GM21723 (cell line): Measurements from ENCODE around the gene LRP4.
"Not testable (repeated sequence)": the region's sequence is repeated elsewhere in the genome, so short reads cannot be mapped to it uniquely, and the experiment has no call there.

Experiments used
- ATAC-seq: cut with Tn5 transposase; IDR thresholded peaks from one replicate; pipeline ENCODE4 v1.9.1; 2021; ENCODE audit warnings: mild to moderate bottlenecking, moderate library complexity; ENCODE audit not compliant: unreplicated experiment

LRP4 gene

GRCh38 chr11:46928701-46929100 is 10.4 kb upstream of the LRP4 start:
- not testable (repeated sequence) for ATAC-seq

- ATAC-seq = not testable (repeated sequence)
These were observed 9.6 kb upstream of the LRP4 start for GRCh38 chr11:46927928-46928327.

GRCh38 chr11:46920755-46921154 is 2.4 kb upstream of the LRP4 start:
- ATAC-seq = no peak

- no peak for ATAC-seq
These were observed 601 bp upstream of the LRP4 start for GRCh38 chr11:46918788-46919513.

- ATAC-seq = no peak
These were observed 628 bp downstream of the LRP4 start for GRCh38 chr11:46917762-46918082.

GRCh38 chr11:46917109-46917761 is 1.1 kb downstream of the LRP4 start:
- ATAC-seq = no peak

- no peak for ATAC-seq
These were observed 1.9 kb downstream of the LRP4 start for GRCh38 chr11:46916286-46917108.

- ATAC-seq = no peak
These were observed 3.4 kb downstream of the LRP4 start for GRCh38 chr11:46914910-46915309.

GRCh38 chr11:46914363-46914762 is 4.0 kb downstream of the LRP4 start:
- no peak for ATAC-seq

GRCh38 chr11:46913484-46913883 is 4.9 kb downstream of the LRP4 start:
- no peak for ATAC-seq

- ATAC-seq = no peak
These were observed 5.7 kb downstream of the LRP4 start for GRCh38 chr11:46912526-46913150.

- ATAC-seq = no peak
These were observed 10.7 kb downstream of the LRP4 start for GRCh38 chr11:46907606-46908005.

GRCh38 chr11:46906609-46907041 is 11.7 kb downstream of the LRP4 start:
- no peak for ATAC-seq

GRCh38 chr11:46905806-46906205 is 12.5 kb downstream of the LRP4 start:
- no peak for ATAC-seq

- ATAC-seq = no peak
These were observed 14.5 kb downstream of the LRP4 start for GRCh38 chr11:46903846-46904245.

GRCh38 chr11:46902694-46903093 is 15.7 kb downstream of the LRP4 start:
- ATAC-seq = no peak

- ATAC-seq = no peak
These were observed 17.2 kb downstream of the LRP4 start for GRCh38 chr11:46901156-46901555.

GRCh38 chr11:46900091-46900746 is 18.1 kb downstream of the LRP4 start:
- ATAC-seq = no peak

GRCh38 chr11:46899501-46900025 is 18.8 kb downstream of the LRP4 start:
- ATAC-seq = no peak

- ATAC-seq = no peak
These were observed 19.8 kb downstream of the LRP4 start for GRCh38 chr11:46898396-46899095.
